NAMALWA (cell line): ENCODE results near the gene MATR3.
"Not testable (repeated sequence)": the region's sequence is repeated elsewhere in the genome, so short reads cannot be mapped to it uniquely, and the experiment has no call there.

Source experiments
- DNase-seq: peaks from one replicate; pipeline ENCODE4 v3.0.0-alpha.2; 2015; ENCODE audit warnings: low spot score

MATR3 gene

DNA sequence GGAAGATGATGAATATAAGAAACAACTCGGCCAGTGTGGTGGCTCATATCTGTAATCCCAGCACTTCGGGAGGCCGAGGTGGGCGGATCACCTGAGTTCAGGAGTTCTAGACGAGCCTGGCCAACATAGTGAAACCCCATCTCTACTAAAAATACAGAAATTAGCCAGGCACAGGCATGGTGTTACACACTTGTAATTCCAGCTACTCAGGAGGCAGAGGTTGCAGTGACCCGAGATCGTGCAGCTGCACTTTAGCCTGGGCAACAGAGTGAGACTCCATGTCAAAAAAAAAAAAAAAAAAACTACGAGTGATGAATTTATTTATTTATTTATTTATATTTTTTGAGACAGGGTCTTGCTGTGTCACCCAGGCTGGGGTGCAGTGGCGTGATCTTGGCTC lies 54.3 kb downstream of the MATR3 start:
- DNase-seq = not testable (repeated sequence)

DNA sequence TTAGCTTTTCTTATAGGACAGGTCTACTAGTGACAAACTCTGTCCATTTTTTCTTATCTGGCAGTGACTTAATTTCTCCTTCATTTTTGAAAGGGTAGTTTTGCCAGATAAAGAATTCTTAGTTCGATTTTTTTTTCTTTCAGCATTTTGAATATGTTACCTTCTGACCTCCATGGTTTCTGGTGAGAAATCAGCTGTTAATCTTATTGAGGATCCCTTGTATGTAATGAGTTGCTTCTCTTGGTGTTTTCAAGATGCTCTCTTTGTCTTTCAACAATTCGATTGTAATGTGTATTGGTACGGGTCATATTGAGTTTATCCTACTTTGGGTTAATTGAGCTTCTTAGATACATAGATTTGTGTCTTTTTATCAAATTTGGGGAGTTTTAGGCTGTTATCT lies 60.6 kb downstream of the MATR3 start:
- no peak for DNase-seq

DNA sequence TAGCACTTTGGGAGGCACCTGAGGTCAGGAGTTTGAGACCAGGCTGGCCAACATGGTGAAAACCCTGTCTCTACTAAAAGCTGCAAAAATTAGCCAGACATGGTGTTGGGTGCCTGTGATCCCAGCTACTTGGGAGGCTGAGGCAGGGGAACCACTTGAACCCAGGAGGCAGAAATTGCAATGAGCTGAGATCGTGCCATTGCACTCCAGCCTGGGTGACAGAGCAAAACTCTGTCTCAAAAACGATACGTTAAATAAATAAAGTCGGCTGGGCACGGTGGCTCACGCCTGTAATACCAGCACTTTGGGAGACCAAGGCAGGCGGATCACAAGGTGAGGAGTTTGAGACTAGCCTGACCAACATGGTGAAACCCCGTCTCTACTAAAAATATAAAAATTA lies 62.4 kb downstream of the MATR3 start:
- not testable (repeated sequence) for DNase-seq

DNA sequence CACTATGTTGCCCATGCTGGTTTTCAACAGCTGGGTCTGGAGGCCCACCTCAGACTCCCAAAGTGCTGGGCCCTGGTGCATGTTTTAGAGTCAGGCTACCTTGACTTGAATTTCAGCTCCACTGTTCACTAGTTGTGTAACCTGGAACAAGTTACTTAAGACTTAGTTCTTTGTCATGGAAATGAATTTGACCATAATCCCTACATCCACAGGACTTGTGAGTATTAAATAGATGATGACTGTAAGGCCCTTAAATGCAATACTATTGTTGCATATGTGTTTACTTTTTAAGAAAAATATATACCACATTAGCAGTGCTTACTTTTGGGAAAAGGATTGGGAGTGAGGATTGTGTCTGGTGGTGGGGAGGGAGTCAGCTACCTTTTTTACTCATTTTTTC lies 64.5 kb downstream of the MATR3 start:
- DNase-seq = no peak

DNA sequence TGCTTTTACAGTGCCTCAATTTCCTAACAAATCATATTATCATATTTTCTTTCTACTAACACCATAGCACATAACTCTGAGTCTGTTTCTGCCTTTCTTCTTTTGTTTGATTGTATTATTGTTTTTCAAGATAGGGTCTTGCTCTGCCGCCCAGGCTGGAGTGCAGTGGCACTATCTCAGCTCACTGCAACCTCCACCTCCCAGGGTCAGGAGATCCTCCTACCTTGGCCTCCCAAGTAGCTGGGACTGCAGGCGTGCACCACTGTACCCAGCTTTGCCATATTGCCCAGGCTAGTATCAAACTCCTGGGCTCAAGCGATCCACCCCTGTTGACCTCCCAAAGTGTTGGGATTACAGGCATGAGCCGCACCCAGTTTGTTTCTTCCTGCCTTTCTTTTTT lies 66.8 kb downstream of the MATR3 start:
- no peak for DNase-seq

DNA sequence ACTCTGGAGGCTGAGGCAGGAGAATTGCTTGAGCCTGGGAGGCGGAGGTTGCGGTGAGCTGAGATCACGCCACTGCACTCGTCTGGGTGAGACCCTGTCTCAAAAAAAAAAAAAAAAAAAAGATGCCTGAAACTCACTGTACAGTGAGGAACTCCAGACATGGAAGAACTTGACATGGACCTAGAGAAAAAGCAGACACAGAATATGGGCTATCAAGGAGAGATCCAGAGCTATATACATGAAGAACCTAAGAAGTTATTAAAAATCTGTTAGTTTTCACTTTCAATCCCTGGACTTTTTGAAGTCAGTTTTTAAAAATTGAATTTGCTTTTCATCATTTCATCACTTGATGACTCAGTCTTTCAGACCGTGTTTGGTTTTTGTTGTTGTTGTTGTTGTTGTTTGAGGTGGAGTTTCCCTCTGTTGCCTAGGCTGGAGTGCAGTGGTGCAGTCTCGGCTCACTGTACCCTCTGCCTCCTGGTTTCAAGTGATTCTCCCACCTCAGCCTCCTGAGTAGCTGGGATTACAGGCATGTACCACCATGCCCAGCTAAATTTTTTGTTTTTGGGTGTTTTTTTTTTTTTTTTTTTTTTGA lies 68.4 kb downstream of the MATR3 start:
- no peak for DNase-seq

DNA sequence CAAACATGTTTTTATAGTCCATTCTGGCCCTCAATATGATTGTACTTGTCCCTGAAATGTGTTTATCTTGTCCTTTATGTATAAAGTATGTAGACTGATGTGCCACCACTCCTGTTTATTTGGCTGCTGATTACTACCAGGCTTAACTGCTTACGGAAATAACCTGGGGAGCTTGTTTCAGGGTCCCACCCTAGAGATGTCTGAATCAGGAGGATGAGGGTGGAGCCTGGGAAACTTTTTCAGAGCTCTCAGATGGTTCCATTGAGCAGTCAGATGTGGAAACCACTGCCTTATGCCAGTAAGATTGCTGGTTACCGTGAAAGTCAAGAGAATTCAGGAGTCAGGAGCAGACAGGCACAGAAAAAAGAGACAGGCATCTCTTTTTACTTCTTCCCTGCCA lies 70.4 kb downstream of the MATR3 start:
- no peak for DNase-seq

DNA sequence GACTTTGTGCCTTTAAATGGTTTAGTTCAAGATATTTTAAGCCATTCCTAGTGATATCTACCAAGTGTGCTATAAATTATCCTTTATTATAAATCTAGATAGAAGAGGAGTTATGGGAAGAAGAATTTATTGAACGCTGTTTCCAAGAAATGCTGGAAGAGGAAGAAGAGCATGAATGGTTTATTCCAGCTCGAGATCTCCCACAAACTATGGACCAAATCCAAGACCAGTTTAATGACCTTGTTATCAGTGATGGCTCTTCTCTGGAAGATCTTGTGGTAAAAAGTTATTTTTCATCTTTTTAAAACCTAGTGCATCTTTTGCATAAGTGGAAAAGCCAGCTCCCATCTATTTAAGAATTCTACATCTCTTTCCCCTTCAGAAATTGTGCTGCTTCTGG lies 70.9 kb downstream of the MATR3 start:
- DNase-seq = no peak

DNA sequence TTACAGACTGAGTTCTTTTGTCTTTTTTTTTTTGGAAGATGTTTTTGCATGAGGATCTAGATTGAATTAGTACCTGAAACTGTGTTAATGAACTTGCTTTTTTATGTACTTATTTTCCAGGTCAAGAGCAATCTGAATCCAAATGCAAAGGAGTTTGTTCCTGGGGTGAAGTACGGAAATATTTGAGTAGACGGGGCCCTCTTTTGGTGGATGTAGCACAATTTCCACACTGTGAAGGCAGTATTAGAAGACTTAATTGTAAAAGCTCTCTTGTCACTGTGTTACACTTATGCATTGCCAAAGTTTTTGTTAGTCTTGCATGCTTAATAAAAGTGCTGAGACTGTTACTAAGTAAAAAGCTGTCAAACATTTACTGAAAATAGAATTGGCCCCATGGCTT lies 75.1 kb downstream of the MATR3 start:
- DNase-seq = no peak

DNA sequence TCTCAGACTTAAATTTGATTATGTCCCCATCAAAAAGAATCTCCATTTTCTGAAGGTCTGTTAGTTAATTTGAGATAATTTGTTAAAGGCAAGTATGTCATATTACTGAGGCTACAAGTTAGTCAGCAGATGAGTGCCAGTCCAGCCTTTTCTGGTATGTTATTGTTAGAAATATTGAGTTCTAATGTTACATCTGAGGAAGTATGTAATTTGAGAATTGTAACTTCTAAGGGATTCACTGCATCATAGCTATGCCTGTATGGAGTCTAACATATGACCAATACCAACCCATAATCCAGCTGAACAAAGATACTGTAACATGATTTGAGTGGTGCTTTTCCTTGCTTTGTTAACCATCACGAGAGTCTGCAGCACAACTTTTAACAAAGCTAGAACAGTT lies 75.6 kb downstream of the MATR3 start:
- DNase-seq = no peak

DNA sequence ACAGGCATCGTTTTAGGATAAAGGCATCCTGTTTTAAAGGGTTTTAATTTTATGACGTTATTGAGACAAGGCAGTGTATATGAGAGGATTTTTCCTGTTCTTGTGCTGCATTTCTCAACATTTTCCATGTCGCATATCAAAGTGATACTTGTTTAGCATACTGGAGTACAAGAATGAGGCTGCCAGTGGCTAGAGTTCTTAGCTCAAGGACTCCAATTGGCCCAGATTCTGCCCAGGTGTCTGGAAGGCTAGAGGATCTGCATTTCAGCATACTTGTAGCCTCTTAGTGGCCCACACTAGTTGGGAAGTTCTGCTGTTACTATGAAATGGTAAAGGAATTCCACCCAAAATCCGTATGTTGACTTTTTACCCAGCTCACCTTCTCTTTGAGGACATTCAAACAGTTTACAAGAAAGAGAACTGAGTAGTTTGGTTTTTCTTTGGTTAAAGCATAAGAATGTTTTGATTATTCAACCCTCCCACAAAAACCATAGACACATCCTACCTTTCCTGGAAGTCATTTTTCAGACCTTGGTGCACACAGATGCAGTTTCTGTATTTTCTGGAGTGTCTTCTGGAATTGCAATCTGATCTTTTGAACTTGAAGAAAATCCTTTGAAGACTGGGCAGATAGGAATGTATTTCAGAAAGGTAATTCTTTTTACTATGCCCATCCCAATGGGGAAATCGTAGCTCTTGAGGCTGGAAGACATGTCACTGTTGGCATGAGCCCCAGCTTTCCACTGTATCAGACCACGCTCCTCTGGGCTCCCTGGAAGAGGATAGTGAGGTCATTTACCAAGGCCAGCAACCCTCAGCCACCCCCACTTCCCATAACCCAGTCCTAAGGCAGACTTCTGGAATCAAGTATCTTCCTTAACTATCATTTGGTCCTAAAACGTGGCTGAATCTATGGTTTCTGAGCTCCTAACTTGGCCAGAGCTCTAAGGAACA lies 78.2 kb downstream of the MATR3 start:
- peak; percentile 12 for DNase-seq

DNA sequence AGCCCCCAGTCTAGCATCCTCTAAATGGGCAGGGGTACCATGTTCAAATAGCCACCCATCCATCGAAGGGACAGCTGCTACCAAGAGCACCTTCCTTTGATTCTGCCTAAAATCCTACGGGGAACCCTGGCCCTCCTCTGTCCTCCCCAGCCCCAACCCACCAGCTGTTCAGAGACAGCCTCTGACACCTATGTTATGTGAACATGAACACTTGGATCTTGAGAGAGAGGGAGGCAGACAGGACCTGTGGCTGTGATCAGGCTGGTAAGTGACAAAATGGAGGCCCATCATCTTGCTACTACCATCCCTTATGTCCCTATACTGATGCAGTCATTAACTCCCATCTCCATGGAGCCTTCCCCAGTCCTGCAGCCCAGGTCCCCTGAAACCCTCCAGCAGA lies 81.4 kb downstream of the MATR3 start:
- DNase-seq = no peak

DNA sequence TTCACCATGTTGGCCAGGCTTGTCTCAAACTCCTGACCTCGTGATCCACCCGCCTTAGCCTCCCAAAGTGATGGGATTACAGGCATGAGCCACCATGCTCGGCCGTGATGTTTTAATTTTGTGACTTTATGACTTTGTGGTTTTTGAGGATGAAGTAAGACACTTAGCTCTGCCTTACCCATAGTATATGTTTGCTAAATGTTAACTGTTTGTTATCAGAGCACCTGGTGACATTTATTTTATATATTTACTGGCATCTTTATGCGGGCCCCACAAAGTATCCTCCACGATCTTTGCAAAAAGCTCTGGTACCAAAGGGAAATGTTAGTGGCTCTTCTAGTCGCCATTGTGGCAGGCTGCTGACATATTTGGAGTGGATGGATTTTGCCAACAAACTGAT lies 82.8 kb downstream of the MATR3 start:
- DNase-seq = no peak

DNA sequence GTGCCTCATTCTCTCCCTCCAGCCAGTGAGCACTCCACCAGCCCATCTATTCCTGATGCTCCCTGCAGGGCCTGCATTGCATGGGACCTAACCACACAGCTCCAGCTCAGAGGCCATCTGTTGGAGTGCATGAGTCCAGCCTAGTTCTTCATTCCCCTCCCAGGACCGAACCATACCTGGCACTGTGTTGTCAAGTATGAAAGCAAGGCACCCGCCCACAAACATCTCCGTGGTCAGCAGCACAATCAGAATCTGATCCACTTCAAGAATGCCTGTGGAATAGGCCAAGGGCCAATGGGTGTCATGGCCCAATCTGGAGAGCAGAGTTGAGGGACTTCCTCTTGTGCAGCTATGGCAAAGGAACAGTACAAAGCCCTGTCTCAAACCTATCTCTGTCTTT lies 83.7 kb downstream of the MATR3 start:
- no peak for DNase-seq

DNA sequence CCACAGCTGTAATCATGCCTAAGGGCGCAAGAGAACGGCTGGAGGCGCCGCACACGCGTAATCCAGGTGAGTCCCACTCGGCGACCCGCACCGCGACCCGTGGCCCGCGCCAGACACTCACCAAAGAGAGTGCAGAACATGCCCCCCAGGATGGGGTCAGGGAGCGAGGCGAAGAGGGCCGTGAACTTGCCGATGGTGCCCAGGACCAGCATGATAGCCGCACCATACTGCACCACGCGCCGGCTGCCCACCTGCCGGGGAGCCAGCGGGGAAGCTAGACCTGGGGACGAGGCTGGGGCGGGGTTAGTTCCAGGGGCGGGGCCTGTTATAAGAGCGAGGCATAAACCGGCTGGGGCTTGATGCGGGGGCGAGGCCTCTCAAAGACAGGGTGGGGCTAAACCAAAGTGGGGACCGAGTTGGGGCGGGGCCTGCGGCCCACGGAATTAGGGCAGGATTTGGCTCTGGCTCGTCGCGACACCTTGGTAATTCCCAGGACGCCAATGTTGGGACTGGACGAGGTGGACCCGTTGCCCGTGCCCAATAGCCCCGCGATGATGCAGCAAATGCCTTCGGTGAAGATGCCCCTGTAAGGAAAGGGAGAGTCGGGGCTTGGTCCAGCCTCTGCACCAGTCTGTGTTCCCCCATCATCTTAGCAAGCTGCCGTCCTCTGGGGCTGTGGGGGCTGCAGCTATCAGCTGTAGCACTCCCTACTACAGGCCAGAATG lies 84.7 kb downstream of the MATR3 start:
- no peak for DNase-seq

DNA sequence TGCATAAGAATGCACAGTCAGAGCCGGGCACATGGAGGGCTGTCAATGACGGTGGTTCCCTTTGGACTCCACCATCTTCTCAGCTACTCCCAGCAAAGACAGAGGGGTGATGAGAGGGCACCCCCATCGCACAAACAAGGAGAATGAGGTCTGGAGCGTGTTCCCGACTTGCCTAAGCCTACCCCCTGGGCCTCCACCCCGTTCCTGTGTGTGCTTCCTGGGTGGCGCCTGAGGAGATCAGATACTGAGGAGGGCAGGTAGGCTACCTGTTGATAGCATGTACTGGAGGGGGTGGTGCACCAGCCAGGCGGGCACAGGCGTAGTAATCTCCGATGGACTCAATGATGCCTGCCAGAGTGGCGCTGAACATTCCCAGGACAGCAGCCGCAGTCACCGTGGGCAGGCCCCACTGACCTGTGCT lies 85.4 kb downstream of the MATR3 start:
- no peak for DNase-seq

DNA sequence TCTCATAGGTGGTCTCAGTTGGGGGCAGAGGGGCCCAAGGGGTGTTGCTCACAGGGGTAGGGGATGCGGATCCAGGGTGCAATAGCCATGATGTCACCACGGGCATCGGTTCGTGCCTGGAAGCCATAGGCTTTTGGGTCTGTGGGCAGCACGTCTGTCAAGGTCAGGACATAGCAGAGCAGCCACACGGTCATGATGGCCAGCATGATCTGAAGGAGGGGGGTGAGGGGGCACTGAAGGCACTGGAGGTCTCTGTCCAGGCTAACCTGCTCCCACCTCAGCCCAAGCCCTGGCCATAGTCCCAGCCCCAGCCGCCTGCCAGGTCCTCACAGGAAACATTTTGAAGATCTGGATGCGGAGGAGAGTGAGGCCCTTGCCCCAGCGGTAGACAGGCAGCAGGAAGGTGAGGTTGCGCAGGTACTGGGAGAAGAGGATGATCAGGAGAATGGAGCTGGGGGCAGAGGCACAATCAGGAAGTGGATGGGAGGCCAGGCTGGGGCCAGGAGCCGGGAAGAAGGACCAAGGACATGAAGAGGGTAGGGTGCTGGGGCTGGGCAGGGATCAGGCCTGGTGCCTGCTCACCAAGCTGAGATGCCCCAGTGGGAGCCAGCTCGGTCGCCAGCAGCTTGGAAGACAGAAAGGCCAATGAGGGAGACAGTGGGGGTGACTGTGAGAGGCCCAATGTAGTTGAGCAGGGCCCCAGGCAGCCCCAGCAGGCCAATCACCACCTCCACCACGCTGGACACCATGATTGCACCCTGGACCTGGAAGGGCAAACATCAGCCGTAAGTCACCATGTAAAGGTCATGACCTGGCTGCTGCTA lies 86.3 kb downstream of the MATR3 start:
- DNase-seq = no peak
